Loucy (cell line): ENCODE measurements around the gene PARP3.

Experiments used
- H2AFZ ChIP-seq: fragments of 200-600 bp; sonication (generic); 2 replicates; pipeline ENCODE4 v1.6.0; 2016; ENCODE audit warnings: antibody characterized with exemption, mild to moderate bottlenecking, low read length, moderate library complexity
- H3F3A ChIP-seq: fragments of 200-600 bp; 2 replicates; pipeline ENCODE4 v1.6.0; 2016; ENCODE audit warnings: antibody characterized with exemption, low read depth, mild to moderate bottlenecking
- H3K27me3 ChIP-seq: fragments of 200-600 bp; sonication (generic); 2 replicates; pipeline ENCODE4 v1.6.1; 2014; ENCODE audit warnings: low read length, mild to moderate bottlenecking; ENCODE audit not compliant: insufficient read depth, poor library complexity, severe bottlenecking
- H3K36me3 ChIP-seq: fragments of 200-600 bp; sonication (generic); 2 replicates; pipeline ENCODE4 v1.6.1; 2016; ENCODE audit warnings: low read length; ENCODE audit not compliant: insufficient read depth
- H3K4me1 ChIP-seq: fragments of 200-600 bp; sonication (generic); 2 replicates; pipeline ENCODE4 v1.5.1; 2014; ENCODE audit warnings: low read length, mild to moderate bottlenecking; ENCODE audit not compliant: insufficient read depth, poor library complexity, severe bottlenecking
- H3K4me2 ChIP-seq: fragments of 200-600 bp; sonication (generic); 2 replicates; pipeline ENCODE4 v1.6.0; 2014; ENCODE audit warnings: antibody characterized with exemption, low read length, low read depth, mild to moderate bottlenecking; ENCODE audit not compliant: poor library complexity, severe bottlenecking
- H3K4me3 ChIP-seq: fragments of 200-600 bp; sonication (generic); 2 replicates; pipeline ENCODE4 v1.5.1; 2014; ENCODE audit warnings: low read length, mild to moderate bottlenecking, mixed read lengths; ENCODE audit not compliant: poor library complexity, severe bottlenecking
- H3K79me2 ChIP-seq: fragments of 200-600 bp; sonication (generic); 2 replicates; pipeline ENCODE4 v1.6.1; 2014; ENCODE audit warnings: low read length; ENCODE audit not compliant: insufficient read depth
- H3K9ac ChIP-seq: fragments of 200-600 bp; sonication (generic); 2 replicates; pipeline ENCODE4 v1.6.0; 2014; ENCODE audit warnings: mild to moderate bottlenecking, low read depth, low read length, moderate library complexity; ENCODE audit not compliant: poor library complexity, severe bottlenecking
- H3K9me2 ChIP-seq: fragments of 200-600 bp; sonication (generic); replicated peaks from 2 replicates; pipeline ENCODE4 v1.6.1; 2016; ENCODE audit warnings: low read depth, low read length, mixed read lengths
- H3K9me3 ChIP-seq: fragments of 200-600 bp; sonication (generic); 2 replicates; pipeline ENCODE4 v1.6.1; 2014; ENCODE audit warnings: mild to moderate bottlenecking, antibody characterized with exemption, low read length, low read depth; ENCODE audit not compliant: insufficient read depth
- H4K20me1 ChIP-seq: fragments of 200-600 bp; sonication (generic); 2 replicates; pipeline ENCODE4 v1.6.0; 2014; ENCODE audit warnings: antibody characterized with exemption, low read length, mild to moderate bottlenecking; ENCODE audit not compliant: insufficient read depth, poor library complexity, severe bottlenecking
- CTCF ChIP-seq: fragments of 200-600 bp; sonication (generic); conservative IDR thresholded peaks from 2 replicates; pipeline ENCODE4 v1.5.1; 2014; ENCODE audit warnings: mild to moderate bottlenecking, antibody characterized with exemption, low read length
- EZH2phosphoT487 ChIP-seq: fragments of 200-600 bp; IDR thresholded peaks from 2 replicates; pipeline ENCODE4 v1.6.1; 2018; ENCODE audit warnings: antibody characterized with exemption, mild to moderate bottlenecking, moderate library complexity, borderline replicate concordance

The PARP3 gene

GRCh38 chr3:51929420-51930003 is 12.7 kb upstream of the PARP3 start:
- Histone ChIP-seq H3K4me3 (no peak overlapping the region), H3K9ac (no peak overlapping the region), H3K4me1 (no peaks in the 10 kb centered on the region), H3K36me3 (peaks cover 6% of the 10 kb centered on the region; the same call in 1 of the 2 replicates), H3K9me3 (no peaks in the 10 kb centered on the region), H2AFZ (no peak overlapping the region), H3K27me3 (no peaks in the 10 kb centered on the region), H3K9me2 (no peaks in the 10 kb centered on the region), H3K79me2 (no peaks in the 10 kb centered on the region), H4K20me1 (no peaks in the 10 kb centered on the region), H3K4me2 (no peak overlapping the region), H3F3A (no peaks in the 10 kb centered on the region)
- TF ChIP-seq EZH2phosphoT487: no peak
- no peak for TF ChIP-seq CTCF

DNA sequence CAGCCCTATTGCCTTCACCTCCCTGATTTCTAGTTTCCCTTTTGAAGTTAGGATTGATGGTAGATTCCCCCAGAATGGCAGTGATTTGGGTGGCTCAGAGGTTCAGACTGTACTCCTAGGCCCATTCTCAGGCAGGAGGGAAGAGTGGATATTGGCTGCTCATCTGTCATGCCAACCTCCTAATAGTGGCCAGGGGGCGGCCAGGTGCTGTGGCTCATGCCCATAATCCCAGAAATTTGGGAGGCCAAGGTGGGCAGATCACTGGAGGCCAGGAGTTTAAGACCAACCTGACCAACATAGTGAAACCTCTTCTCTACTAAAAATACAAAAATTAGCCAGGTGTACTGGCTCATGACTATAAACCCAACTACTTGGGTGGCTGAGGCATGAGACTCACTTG is 11.7 kb upstream of the PARP3 start:
- H3K79me2 ChIP-seq: no peaks in the 10 kb centered on the region
- H4K20me1 ChIP-seq: no peaks in the 10 kb centered on the region
- H3K4me3 ChIP-seq: no peak overlapping the region
- no peaks in the 10 kb centered on the region for H3F3A ChIP-seq
- H3K36me3 ChIP-seq: peaks cover 15% of the 10 kb centered on the region; the same call in 1 of the 2 replicates
- H3K9me2 ChIP-seq: no peaks in the 10 kb centered on the region
- H3K4me2 ChIP-seq: no peak overlapping the region
- H3K9me3 ChIP-seq: no peaks in the 10 kb centered on the region
- no peak overlapping the region for H2AFZ ChIP-seq
- no peaks in the 10 kb centered on the region for H3K27me3 ChIP-seq
- no peaks in the 10 kb centered on the region for H3K4me1 ChIP-seq
- no peak for TF ChIP-seq CTCF
- no peak for TF ChIP-seq EZH2phosphoT487
- no peak overlapping the region for H3K9ac ChIP-seq

GRCh38 chr3:51931756-51932155 is 10.4 kb upstream of the PARP3 start:
- Histone ChIP-seq H3K4me2 (no peak overlapping the region), H4K20me1 (no peaks in the 10 kb centered on the region), H3K9me2 (no peaks in the 10 kb centered on the region), H3K4me3 (no peak overlapping the region), H3K9ac (no peak overlapping the region), H3F3A (no peaks in the 10 kb centered on the region), H3K27me3 (no peaks in the 10 kb centered on the region), H3K79me2 (no peaks in the 10 kb centered on the region), H3K4me1 (no peaks in the 10 kb centered on the region), H3K9me3 (no peaks in the 10 kb centered on the region), H3K36me3 (peaks cover 25% of the 10 kb centered on the region; the same call in 1 of the 2 replicates), H2AFZ (no peak overlapping the region)
- TF ChIP-seq EZH2phosphoT487 (no peak), CTCF (no peak)
